ENCODE measurements around the gene HOXC10. TPM values are rescaled to one million over a fixed set of nuclear protein-coding genes. Genes with fewer than 3 reads are reported as not detected.

HOXC10 gene
- total RNA-seq, 1 donor from 2014 or later, result 2.6 TPM

DNA sequence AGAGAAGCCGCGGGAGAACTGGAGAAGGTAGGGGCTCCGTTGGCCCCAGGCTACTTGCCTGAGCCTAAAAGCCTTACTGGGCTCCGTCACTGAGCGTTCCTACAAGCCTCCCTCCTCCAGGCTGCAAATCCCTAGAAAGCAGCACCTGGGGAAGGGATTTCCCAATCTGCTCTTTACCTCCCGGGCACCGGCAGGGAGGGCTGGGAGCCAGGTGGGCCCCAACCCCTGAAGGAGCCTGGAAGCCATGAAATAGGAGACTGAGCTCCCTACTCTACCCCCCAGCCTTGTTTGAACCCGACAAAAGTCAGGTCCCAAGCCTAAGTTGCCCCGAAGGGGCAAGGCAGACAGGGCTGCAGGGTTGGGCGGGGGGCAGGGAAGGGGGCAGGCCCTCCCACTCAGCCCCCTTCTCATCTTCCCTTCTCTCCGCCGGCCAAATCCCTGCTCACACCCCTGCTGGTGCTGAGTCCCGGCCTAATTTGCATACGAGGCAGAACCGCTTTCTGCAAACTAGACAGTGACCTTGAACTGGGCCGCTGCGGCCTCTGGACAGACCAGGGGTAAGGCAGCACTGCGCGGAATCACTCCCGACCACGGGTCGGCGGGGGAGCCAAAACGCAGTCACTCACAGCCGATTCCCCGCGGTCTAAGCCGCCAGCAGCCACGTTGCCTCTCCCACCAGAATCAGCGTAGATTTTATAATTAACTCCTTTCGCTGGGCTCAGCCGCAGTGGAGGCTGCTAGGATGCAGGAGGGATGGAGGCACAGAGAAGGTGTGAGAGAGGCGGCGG lies 34.0 kb upstream of the HOXC10 start:
- no peak for DNase-seq

DNA sequence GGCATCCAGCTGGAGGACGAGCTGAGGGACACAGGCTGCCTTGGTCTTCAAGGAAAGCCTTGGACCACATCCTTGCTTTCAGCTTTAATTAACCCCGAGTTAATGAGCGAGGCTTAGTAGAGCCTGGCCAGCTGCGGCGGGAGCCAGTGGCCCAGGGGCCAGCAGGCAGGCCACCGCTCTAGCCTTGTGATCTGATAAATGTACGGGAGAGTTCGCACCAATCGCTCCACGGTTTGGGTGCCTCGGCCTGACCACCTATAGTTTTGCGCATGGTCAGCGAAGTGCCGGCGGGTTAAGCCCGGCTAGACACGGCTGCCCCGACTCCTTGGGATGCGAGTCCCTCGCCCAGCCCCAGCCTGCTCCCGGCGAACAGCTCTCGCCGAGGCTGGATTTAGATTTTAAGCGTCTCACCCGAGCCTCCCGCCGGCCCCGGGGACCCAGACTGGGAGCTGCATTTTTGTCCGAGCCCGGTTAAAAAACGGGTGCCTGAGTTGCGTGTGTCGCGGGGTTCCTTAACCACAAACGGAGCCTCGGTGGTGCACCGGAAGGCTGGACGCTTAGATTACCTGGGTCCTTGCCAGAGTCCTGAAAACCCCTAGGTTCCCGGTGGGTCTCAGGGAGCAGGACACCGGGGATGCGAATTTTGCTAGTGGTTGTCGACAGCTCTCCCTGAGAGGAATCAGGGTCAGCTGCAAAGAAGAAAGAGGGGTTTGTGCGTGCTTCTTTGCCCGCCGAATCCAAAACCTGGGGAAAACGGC lies 33.2 kb upstream of the HOXC10 start:
- DNase-seq, result no peak

DNA sequence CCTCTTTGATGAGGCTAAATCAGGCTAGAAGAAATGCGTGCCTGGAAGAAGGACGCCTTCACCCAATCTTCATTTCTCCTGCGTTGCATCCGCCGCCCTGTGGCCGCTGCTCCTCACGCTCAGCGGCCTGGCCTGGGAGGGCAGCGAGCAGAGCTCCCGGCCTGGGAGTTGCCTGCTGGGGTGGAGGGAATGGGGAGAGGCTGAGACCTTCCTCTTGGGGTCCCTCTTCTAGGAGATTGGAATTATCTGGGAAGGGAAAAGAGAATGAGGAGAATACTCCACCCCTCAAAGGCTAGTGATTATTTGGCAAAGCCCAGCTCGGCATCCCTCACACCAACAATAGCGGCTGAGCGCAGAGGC lies 32.6 kb upstream of the HOXC10 start:
- DNase-seq, result no peak

DNA sequence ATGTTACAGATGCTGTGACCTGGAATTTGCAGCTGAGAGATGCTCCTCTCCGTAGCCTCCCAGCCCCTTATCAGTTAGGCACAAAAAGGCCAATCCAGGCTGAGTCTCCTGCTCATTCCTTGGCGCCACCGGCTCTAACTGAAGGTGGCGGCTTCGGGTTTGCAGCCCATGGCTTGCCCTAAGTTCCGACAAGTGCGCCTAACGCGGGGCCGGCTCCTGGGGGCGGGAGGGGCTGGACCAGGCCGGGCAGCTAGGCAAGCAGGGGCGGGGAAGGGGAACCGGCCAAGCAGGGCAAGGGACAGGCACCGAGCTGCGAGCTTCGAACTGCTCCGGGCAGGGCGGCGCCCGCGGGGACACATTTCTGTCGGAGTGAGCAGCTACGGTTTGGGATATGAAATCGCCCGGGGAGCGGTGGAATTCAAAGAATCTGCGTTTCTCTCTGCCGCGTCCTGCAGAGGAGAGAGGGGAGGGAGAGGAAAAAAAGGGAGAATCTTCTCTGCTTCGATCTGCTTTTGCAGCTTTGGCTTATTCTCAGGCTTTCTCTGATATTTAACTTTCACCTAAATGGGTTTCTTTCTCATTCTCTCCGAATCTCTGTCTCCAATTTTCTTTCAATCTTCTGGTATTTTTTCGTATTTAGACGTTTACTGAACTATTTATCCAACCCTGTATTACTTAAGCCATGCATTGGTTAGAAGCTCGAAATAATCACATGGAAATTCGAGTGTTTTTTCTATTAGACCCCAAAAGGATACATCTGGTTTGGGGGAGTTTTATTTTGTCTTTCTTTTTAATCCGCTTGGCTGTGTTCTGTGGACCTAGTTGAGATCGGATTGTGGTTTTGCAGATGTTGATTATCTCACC lies 31.8 kb upstream of the HOXC10 start:
- no peak for DNase-seq

- no peak for DNase-seq
Observed at GRCh38 chr12:53953831-53954693, 30.9 kb upstream of the HOXC10 start.

DNA sequence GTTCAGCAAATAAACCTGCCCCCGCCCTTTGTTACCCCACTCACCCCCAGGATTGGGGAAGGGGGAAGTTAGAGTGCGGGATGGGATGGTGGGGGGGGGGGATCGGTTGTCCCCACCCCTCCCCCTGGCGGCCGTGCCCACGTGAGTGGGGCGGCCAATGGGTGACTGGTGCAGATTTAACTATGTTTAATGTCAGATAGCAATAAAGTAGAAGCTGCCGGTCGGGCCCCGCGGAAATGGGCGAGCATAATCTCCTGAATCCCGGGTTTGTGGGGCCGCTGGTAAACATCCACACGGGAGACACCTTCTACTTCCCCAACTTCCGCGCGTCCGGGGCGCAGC lies 30.3 kb upstream of the HOXC10 start, which contains the start of gene HOXC12:
Gene HOXC12 (plus strand): TSS at position 210 of the 342 bp plus-strand sequence. CDS start 27 bp downstream, at position 237.
- no peak for DNase-seq

DNA sequence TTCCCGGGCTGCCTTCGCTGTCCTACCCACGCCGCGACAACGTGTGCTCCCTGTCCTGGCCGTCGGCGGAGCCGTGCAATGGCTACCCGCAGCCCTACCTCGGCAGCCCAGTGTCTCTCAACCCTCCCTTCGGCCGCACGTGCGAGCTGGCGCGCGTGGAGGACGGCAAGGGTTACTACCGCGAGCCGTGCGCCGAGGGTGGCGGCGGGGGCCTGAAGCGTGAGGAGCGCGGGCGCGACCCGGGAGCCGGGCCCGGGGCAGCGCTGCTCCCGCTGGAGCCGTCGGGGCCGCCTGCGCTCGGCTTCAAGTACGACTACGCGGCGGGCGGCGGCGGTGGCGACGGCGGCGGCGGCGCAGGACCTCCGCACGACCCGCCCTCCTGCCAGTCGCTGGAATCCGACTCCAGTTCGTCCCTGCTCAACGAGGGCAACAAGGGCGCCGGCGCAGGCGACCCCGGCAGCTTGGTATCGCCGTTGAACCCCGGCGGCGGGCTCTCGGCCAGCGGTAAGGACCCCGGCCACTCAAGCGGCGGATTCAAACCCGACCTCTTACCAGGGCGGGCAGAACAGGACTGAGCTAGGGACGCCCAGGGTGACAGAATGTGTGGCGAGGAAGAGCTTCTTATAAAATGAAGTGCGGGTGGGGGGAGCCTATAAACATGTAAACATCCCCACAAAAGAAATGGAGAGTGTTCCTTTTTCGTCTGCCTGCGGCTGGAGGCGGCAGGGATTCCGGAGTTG lies 29.7 kb upstream of the HOXC10 start:
- no peak for DNase-seq

- DNase-seq, result no peak
Observed at GRCh38 chr12:53955776-53956250, 29.1 kb upstream of the HOXC10 start.

DNA sequence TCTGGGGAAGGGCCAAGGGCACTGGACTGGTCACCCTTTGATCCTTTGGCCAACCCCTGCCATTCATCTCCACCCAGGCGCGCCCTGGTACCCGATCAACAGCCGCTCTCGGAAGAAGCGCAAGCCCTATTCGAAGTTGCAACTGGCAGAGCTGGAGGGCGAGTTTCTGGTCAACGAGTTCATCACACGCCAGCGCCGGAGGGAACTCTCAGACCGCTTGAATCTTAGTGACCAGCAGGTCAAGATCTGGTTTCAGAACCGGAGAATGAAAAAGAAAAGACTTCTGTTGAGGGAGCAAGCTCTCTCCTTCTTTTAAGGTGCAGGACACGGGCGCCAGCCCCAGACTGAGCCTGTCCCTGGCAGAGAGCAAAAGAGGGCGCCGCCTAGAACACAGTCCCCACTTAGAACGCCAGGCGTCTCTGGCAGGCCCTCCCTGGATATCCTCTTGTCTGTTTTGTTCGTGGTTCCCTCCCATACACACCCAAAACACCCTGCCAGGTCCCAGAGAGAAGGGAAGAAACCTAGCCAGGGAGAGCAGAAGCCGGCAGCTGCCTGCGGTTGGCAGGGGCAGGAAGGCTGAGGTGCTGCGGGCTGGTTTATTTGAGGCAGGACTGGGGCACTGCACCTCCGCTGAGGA lies 28.6 kb upstream of the HOXC10 start:
- DNase-seq, result no peak

GRCh38 chr12:53956914-53957536 lies 27.9 kb upstream of the HOXC10 start:
- no peak for DNase-seq

GRCh38 chr12:53958128-53958527 lies 26.8 kb upstream of the HOXC10 start:
- no peak for DNase-seq

- DNase-seq, result no peak
Observed at GRCh38 chr12:53959314-53959713, 25.6 kb upstream of the HOXC10 start.

GRCh38 chr12:53960187-53961024 lies 24.5 kb upstream of the HOXC10 start:
- no peak for DNase-seq

DNA sequence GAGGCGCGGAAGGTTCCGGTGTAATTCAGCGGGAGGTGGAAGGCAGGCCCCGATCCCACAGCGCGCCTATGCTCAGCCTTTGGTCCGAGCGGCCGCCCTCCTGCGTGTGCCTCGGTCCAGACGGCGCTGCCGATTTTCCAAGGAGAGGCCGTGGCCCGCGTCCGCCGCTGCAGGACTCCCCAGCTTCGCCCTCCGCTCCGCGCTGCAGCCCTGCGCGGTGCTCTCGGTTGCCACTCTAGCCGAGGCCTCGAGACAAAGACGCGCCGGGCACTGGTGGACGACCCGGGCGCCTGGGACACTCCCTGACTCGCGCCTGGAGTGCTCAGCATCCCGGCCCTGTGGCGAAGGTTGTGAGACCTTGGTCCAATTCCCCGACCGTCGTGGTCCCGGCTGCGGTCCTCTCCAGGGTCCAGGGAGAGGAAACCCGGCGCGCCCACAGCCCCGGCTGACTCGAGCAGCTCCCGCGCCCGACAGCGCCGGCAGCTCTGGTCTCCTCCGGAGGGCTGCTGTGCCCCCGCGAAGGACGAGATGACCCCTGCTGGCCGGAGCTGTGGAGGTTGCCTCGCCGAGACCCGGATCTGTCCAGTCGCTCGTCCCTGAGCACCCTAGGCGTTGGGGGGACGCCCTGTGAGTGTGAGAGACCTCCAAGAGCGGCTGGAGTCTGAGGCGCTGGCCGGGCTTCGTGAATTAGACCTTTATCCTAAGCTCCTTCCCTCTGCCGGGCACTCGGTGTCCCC lies 23.8 kb upstream of the HOXC10 start:
- no peak for DNase-seq

DNA sequence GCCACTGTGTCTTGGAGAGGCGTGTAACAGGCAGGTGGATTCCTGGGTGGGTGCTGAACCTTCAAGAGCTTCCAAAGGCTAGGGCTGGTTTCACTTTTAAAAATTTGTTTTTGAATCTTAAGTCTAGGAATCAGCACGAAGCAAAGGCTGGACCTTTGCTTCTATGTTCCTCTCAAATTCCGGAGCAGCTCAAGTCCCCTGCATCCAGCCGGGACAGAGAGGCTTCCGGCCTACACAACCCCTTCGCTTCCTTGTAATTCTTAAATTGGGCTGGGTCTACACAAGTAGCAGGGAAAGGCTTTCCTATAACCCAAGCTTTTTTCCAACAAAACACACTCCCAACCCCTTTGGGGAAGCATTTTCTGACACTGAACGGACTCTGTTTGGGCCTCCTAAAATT lies 21.9 kb upstream of the HOXC10 start:
- no peak for DNase-seq

DNA sequence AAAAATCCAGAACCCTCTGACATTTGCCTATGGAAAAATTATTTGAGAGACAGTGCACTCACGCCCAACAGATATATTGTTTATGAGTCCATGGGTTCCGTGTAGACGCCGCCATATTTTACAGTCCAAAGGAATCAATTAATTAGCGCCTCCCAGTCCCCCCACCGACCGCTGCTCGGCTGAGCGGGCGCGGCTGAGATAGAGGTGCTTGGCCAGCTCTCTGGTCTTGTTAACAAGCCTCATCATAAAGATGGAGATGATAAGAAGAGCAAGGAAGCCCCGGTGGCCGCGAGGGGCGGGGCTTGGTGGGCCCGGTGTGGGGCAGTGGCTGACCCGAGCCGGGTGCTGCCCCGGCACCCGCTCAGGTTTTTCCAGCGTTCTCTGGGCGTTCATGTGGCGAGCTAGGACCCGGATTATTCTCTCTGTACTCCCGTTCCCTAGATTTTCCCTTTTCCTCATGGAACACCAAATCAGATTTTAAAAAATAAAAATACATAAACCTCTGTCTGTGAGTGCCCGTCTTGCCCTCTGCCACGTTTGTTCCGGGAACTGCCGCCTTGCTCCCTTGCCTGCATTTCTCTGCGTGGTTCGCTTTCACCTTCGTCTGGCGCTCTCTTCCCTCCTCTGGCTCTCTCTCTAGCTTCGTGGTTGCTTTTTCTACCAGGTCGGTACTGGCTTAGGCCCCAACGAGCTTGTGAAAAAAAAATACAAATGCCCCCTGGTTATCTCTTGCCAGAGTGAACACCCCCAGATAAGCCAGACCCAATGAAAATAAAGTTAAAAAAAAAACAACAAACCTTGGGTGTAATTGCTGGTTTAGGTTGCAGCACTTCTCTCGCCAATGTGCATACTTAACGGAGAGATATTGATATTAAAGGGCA lies 21.3 kb upstream of the HOXC10 start:
- no peak for DNase-seq

DNA sequence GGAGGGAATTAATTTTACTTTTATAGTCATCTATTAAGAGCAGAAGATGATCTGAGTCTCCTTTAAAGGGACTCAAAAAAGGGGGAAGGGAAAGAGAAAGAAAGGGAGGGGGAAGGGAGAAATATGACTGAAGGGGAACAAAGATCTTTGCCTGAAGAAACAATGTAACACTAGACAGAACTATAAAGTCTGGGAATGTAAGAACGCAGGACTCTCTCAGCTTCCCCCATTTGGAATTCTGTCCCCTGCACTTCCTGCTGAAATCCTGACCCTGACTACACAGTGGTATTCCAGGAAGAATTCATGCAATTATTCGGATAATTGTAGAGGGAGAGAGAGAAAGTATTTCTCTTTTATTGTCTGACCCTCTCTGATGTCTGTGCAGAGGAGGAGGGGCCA lies 20.6 kb upstream of the HOXC10 start:
- DNase-seq, result no peak
